DMS 273 (cell line): ENCODE results near the gene FAM177A1.
"Not testable (repeated sequence)": the region's sequence is repeated elsewhere in the genome, so short reads cannot be mapped to it uniquely, and the experiment has no call there.

Experiments
- DNase-seq: peaks from one replicate; lab custom pipeline; 2025; ENCODE audit not compliant: unreplicated experiment; lab: John Stamatoyannopoulos, UW

The FAM177A1 gene

GRCh38 chr14:35046048-35046750 lies at the start of gene FAM177A1:
FAM177A1 (plus strand) TSS chr14:35046272; CDS start chr14:35046464, 192 bp downstream.
- DNase-seq = peak; percentile 98

- peak; percentile 80 for DNase-seq
Observed at GRCh38 chr14:34997762-34998161, 48.3 kb upstream of the FAM177A1 start.

GRCh38 chr14:34999500-34999899 lies 46.6 kb upstream of the FAM177A1 start:
- no peak for DNase-seq

GRCh38 chr14:35001621-35002020 lies 44.5 kb upstream of the FAM177A1 start:
- no peak for DNase-seq

GRCh38 chr14:35004839-35005238 lies 41.2 kb upstream of the FAM177A1 start:
- no peak for DNase-seq

- DNase-seq = no peak
Observed at GRCh38 chr14:35016568-35016967, 29.5 kb upstream of the FAM177A1 start.

GRCh38 chr14:35020713-35021112 lies 25.4 kb upstream of the FAM177A1 start:
- DNase-seq = no peak

GRCh38 chr14:35028435-35028834 lies 17.6 kb upstream of the FAM177A1 start:
- DNase-seq = no peak

GRCh38 chr14:35032562-35032961 lies 13.5 kb upstream of the FAM177A1 start:
- no peak for DNase-seq

- peak; percentile 11 for DNase-seq
Observed at GRCh38 chr14:35034440-35034833, 11.6 kb upstream of the FAM177A1 start.

GRCh38 chr14:35034944-35035554 lies 11.0 kb upstream of the FAM177A1 start:
- not testable (repeated sequence) for DNase-seq

- not testable (repeated sequence) for DNase-seq
Observed at GRCh38 chr14:35038312-35038711, 7.8 kb upstream of the FAM177A1 start.

GRCh38 chr14:35042632-35043031 lies 3.4 kb upstream of the FAM177A1 start:
- no peak for DNase-seq

GRCh38 chr14:35043046-35043445 lies 3.0 kb upstream of the FAM177A1 start:
- no peak for DNase-seq

GRCh38 chr14:35044939-35045797 lies 904 bp upstream of the FAM177A1 start:
- DNase-seq = peak; percentile 13

- DNase-seq = no peak
Observed at GRCh38 chr14:35045798-35046047, 349 bp upstream of the FAM177A1 start.

- DNase-seq = peak; percentile 79
Observed at GRCh38 chr14:35046751-35047536, 872 bp downstream of the FAM177A1 start.

- DNase-seq = no peak
Observed at GRCh38 chr14:35047976-35048513, 2.0 kb downstream of the FAM177A1 start.

GRCh38 chr14:35050652-35051051 lies 4.6 kb downstream of the FAM177A1 start:
- peak; percentile 35 for DNase-seq

GRCh38 chr14:35051796-35052195 lies 5.7 kb downstream of the FAM177A1 start:
- no peak for DNase-seq

GRCh38 chr14:35052637-35053036 lies 6.6 kb downstream of the FAM177A1 start:
- DNase-seq = no peak
